WTC11 (cell line): ENCODE results near the gene RENBP.

ENCODE experiments used
- ATF1 ChIP-seq: sonication (generic); formaldehyde crosslinking; IDR thresholded peaks from 2 replicates; pipeline ENCODE4 v1.8.1; 2023; ENCODE audit warnings: mild to moderate bottlenecking, moderate library complexity, missing genetic modification reagents
- ATF3 ChIP-seq: sonication (generic); formaldehyde crosslinking; conservative IDR thresholded peaks from 2 replicates; pipeline ENCODE4 v1.8.1; 2022; ENCODE audit warnings: mild to moderate bottlenecking, missing genetic modification reagents
- CTCF ChIP-seq: fragments of 200-600 bp; IDR thresholded peaks from 2 replicates; pipeline ENCODE4 v1.8.0; 2022; ENCODE audit warnings: antibody characterized with exemption
- FOXJ3 ChIP-seq: sonication (generic); formaldehyde crosslinking; IDR thresholded peaks from 2 replicates; pipeline ENCODE4 v1.9.0; 2021; ENCODE audit warnings: missing genetic modification reagents, mild to moderate bottlenecking, borderline replicate concordance
- HMGXB4 ChIP-seq: sonication (generic); formaldehyde crosslinking; IDR thresholded peaks from 2 replicates; pipeline ENCODE4 v1.8.1; 2023; ENCODE audit warnings: mild to moderate bottlenecking, moderate library complexity, missing genetic modification reagents
- MAX ChIP-seq: sonication (generic); formaldehyde crosslinking; IDR thresholded peaks from 2 replicates; pipeline ENCODE4 v1.8.0; 2022; ENCODE audit warnings: mild to moderate bottlenecking, missing genetic modification reagents
- MYBL2 ChIP-seq: sonication (generic); formaldehyde crosslinking; IDR thresholded peaks from 2 replicates; pipeline ENCODE4 v1.8.1; 2023; ENCODE audit warnings: mild to moderate bottlenecking, moderate library complexity, missing genetic modification reagents
- NFATC4 ChIP-seq: fragments of 250-450 bp; sonication (Bioruptor Pico); IDR thresholded peaks from 2 replicates; pipeline ENCODE4 v1.9.0; 2021; ENCODE audit warnings: mild to moderate bottlenecking
- NFYB ChIP-seq: sonication (generic); formaldehyde crosslinking; conservative IDR thresholded peaks from 2 replicates; pipeline ENCODE4 v1.8.0; 2022; ENCODE audit warnings: low read depth, missing genetic modification reagents
- SP1 ChIP-seq: sonication (generic); formaldehyde crosslinking; conservative IDR thresholded peaks from 2 replicates; pipeline ENCODE4 v1.8.1; 2022; ENCODE audit warnings: missing genetic modification reagents
- TEAD1 ChIP-seq: sonication (generic); formaldehyde crosslinking; IDR thresholded peaks from 2 replicates; pipeline ENCODE4 v1.8.0; 2022; ENCODE audit warnings: mild to moderate bottlenecking, missing genetic modification reagents
- ZNF263 ChIP-seq: sonication (generic); formaldehyde crosslinking; IDR thresholded peaks from 2 replicates; pipeline ENCODE4 v1.8.1; 2022; ENCODE audit warnings: low read depth, mild to moderate bottlenecking, moderate library complexity, missing genetic modification reagents
- TF ChIP-seq, protein P1 (sequence below): sonication (generic); formaldehyde crosslinking; IDR thresholded peaks from 2 replicates; pipeline ENCODE4 v1.8.1; 2023; ENCODE audit warnings: mild to moderate bottlenecking, missing genetic modification reagents, moderate library complexity

- TF ChIP-seq CTCF (no peak), NFATC4 (CRISPR knock-in tag) (no peak), MAX (CRISPR knock-in tag) (no peak), FOXJ3 (no peak), ATF1 (CRISPR knock-in tag) (no peak), MYBL2 (CRISPR knock-in tag) (no peak), ZNF263 (CRISPR knock-in tag) (no peak), HMGXB4 (CRISPR knock-in tag) (no peak), ATF3 (CRISPR knock-in tag) (no peak), NFYB (CRISPR knock-in tag) (no peak), SP1 (CRISPR knock-in tag) (no peak), TEAD1 (no peak)
- TF ChIP-seq, protein P1, sequence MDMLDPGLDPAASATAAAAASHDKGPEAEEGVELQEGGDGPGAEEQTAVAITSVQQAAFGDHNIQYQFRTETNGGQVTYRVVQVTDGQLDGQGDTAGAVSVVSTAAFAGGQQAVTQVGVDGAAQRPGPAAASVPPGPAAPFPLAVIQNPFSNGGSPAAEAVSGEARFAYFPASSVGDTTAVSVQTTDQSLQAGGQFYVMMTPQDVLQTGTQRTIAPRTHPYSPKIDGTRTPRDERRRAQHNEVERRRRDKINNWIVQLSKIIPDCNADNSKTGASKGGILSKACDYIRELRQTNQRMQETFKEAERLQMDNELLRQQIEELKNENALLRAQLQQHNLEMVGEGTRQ, result no peak
These were observed 6.1 kb downstream of the RENBP start for GRCh38 chrX:153938226-153938786.
